PC-3 (cell line): ENCODE measurements around the gene ATG4C. TPM values are rescaled to one million over a fixed set of nuclear protein-coding genes. Genes with fewer than 3 reads are reported as not detected.

Experiments used
- ATAC-seq: fragments of 200-7000 bp; cut with Tn5 transposase; 2 replicates; pipeline ENCODE4 v1.9.1; 2020; ENCODE audit warnings: mild to moderate bottlenecking, moderate library complexity
- BruUV-seq: library from RNA; stranded (reverse); fragments of 400-500 nt; replicated peaks from 2 replicates; lab custom pipeline; 2021; lab: Mats Ljungman, UMichigan
- CTCF ChIA-PET: fragments of 300-600 bp; sonication (Branson Sonifier 250); formaldehyde crosslinking; loops from one replicate; lab custom pipeline; 2022; ENCODE audit warnings: antibody characterized with exemption; lab: Charles Lee
- POLR2A ChIA-PET: fragments of 300-600 bp; sonication (Branson Sonifier 250); formaldehyde crosslinking; loops from one replicate; lab custom pipeline; 2022; ENCODE audit warnings: antibody characterized with exemption; ENCODE audit not compliant: unreplicated experiment; lab: Charles Lee
- DNase-seq: peaks from one replicate; pipeline ENCODE4 v3.0.0-alpha.2; 2015
- H2AFZ ChIP-seq: fragments of 300-600 bp; sonication (generic); 2 replicates; pipeline ENCODE4 v1.6.0; 2016; ENCODE audit warnings: antibody characterized with exemption, low read length
- H3F3A ChIP-seq: fragments of 300-600 bp; sonication (generic); one replicate; pipeline ENCODE4 v1.6.0; 2017; ENCODE audit warnings: antibody characterized with exemption, low read length, control low read depth, mild to moderate bottlenecking; ENCODE audit not compliant: unreplicated experiment
- H3K27ac ChIP-seq: fragments of 300-600 bp; sonication (generic); 2 replicates; pipeline ENCODE4 v1.5.1; 2016; ENCODE audit warnings: mild to moderate bottlenecking, low read length
- H3K27me3 ChIP-seq: fragments of 300-600 bp; sonication (generic); 2 replicates; pipeline ENCODE4 v1.6.1; 2016; ENCODE audit warnings: low read length, mixed read lengths
- H3K36me3 ChIP-seq: fragments of 300-600 bp; sonication (generic); 2 replicates; pipeline ENCODE4 v1.6.1; 2016; ENCODE audit warnings: low read depth, mixed run types, low read length, mixed read lengths
- H3K4me1 ChIP-seq: fragments of 300-600 bp; sonication (generic); 2 replicates; pipeline ENCODE4 v1.5.1; 2016; ENCODE audit warnings: low read length; ENCODE audit not compliant: insufficient read depth
- H3K4me2 ChIP-seq: fragments of 300-600 bp; sonication (generic); 2 replicates; pipeline ENCODE4 v1.6.0; 2016; ENCODE audit warnings: low read length
- H3K4me3 ChIP-seq: fragments of 300-600 bp; sonication (generic); 2 replicates; pipeline ENCODE4 v1.5.1; 2016; ENCODE audit warnings: mild to moderate bottlenecking, low read length, mixed read lengths
- H3K79me2 ChIP-seq: fragments of 300-600 bp; sonication (generic); 2 replicates; pipeline ENCODE4 v1.6.1; 2017; ENCODE audit warnings: low read length, mixed read lengths
- H3K9ac ChIP-seq: fragments of 300-600 bp; sonication (generic); 2 replicates; pipeline ENCODE4 v1.6.0; 2016; ENCODE audit warnings: mild to moderate bottlenecking, low read length
- H3K9me2 ChIP-seq: fragments of 300-600 bp; sonication (generic); replicated peaks from 2 replicates; pipeline ENCODE4 v1.6.1; 2016; ENCODE audit warnings: mixed run types, low read length, mixed read lengths
- H3K9me3 ChIP-seq: fragments of 300-600 bp; sonication (generic); 2 replicates; pipeline ENCODE4 v1.6.1; 2016; ENCODE audit warnings: low read length, mixed read lengths
- H4K20me1 ChIP-seq: fragments of 300-600 bp; sonication (generic); 2 replicates; pipeline ENCODE4 v1.6.1; 2016; ENCODE audit warnings: low read length, mixed read lengths
- CTCF ChIP-seq: fragments of 300-600 bp; sonication (generic); conservative IDR thresholded peaks from 2 replicates; pipeline ENCODE4 v1.5.1; 2017; ENCODE audit warnings: antibody characterized with exemption, low read depth, mild to moderate bottlenecking, low read length
- EZH2 ChIP-seq: fragments of 300-600 bp; sonication (generic); IDR thresholded peaks from one replicate; pipeline ENCODE4 v1.6.1; 2017; ENCODE audit warnings: antibody characterized with exemption, mild to moderate bottlenecking, low read length; ENCODE audit not compliant: unreplicated experiment
- EZH2phosphoT487 ChIP-seq: fragments of 300-600 bp; sonication (generic); IDR thresholded peaks from 2 replicates; pipeline ENCODE4 v1.6.1; 2018; ENCODE audit warnings: mild to moderate bottlenecking, antibody characterized with exemption, low read length, borderline replicate concordance
- intact Hi-C: fragments of 100-400 bp; cut with micrococcal nuclease; formaldehyde crosslinking; loops from 2 replicates; pipeline ENCODE4 v1.9.0; 2023
- total RNA-seq: library from RNA; depleted of rRNA; stranded (reverse); fragments of >200 nt; gene quantifications from 2 replicates; pipeline ENCODE4 v1.2.3, GENCODE V29; 2014

The ATG4C gene
- total RNA-seq, 1 experiment from 2014 or later = 8.8 TPM

- Histone ChIP-seq H3K4me3 (no peak overlapping the region), H3K27ac (no peak overlapping the region), H4K20me1 (no peaks in the 10 kb centered on the region), H3K9me3 (0 out of 2 replicates have a peak, but pooled peaks cover 3% of the 10 kb centered on the region), H3K9ac (no peak overlapping the region), H3K4me1 (peaks cover 6% of the 10 kb centered on the region; the same call in 1 of the 2 replicates), H2AFZ (no peak overlapping the region), H3K9me2 (no peaks in the 10 kb centered on the region), H3K36me3 (no peaks in the 10 kb centered on the region), H3K27me3 (peaks cover 8% of the 10 kb centered on the region; the same call in 1 of the 2 replicates), H3K79me2 (no peaks in the 10 kb centered on the region), H3F3A (no peaks in the 10 kb centered on the region), H3K4me2 (no peak overlapping the region)
- POLR2A ChIA-PET = no interaction called here
- ATAC-seq (peak; percentile 100), DNase-seq (peak; percentile 50)
- CTCF ChIA-PET = no interaction called here
- intact Hi-C loops = no loop called here
- BruUV-seq = no TSS peak
- no peak for TF ChIP-seq EZH2
- TF ChIP-seq EZH2phosphoT487 = no peak
- TF ChIP-seq CTCF = no peak
These were observed 91.7 kb downstream of the ATG4C start for GRCh38 chr1:62875676-62876075.

GRCh38 chr1:62876535-62876934 is 92.6 kb downstream of the ATG4C start:
- no peak overlapping the region for H2AFZ ChIP-seq
- no peak overlapping the region for H3K9ac ChIP-seq
- no peaks in the 10 kb centered on the region for H3K9me2 ChIP-seq
- no peaks in the 10 kb centered on the region for H4K20me1 ChIP-seq
- no TSS peak for BruUV-seq
- no peak overlapping the region for H3K4me3 ChIP-seq
- H3F3A ChIP-seq = no peaks in the 10 kb centered on the region
- ATAC-seq = no peak
- H3K27me3 ChIP-seq = peaks cover 14% of the 10 kb centered on the region
- no peak overlapping the region for H3K27ac ChIP-seq
- no peak for DNase-seq
- H3K79me2 ChIP-seq = no peaks in the 10 kb centered on the region
- ChIA-PET POLR2A (no interaction called here), CTCF (no interaction called here)
- H3K36me3 ChIP-seq = no peaks in the 10 kb centered on the region
- H3K9me3 ChIP-seq = 0 out of 2 replicates have a peak, but pooled peaks cover 3% of the 10 kb centered on the region
- no peak overlapping the region for H3K4me2 ChIP-seq
- TF ChIP-seq CTCF = no peak
- no peak for TF ChIP-seq EZH2phosphoT487
- no peak for TF ChIP-seq EZH2
- H3K4me1 ChIP-seq = peaks cover 6% of the 10 kb centered on the region; the same call in 1 of the 2 replicates
- intact Hi-C loops = no loop called here

- Histone ChIP-seq H3K36me3 (no peaks in the 10 kb centered on the region), H3K4me3 (no peak overlapping the region), H3K4me2 (no peak overlapping the region), H3K4me1 (peaks cover 6% of the 10 kb centered on the region; the same call in 1 of the 2 replicates), H3K27me3 (peaks cover 24% of the 10 kb centered on the region), H3K79me2 (no peaks in the 10 kb centered on the region), H3K9ac (no peak overlapping the region), H3K27ac (no peak overlapping the region), H3F3A (no peaks in the 10 kb centered on the region), H3K9me2 (no peaks in the 10 kb centered on the region), H4K20me1 (no peaks in the 10 kb centered on the region), H2AFZ (no peak overlapping the region), H3K9me3 (0 out of 2 replicates have a peak, but pooled peaks cover 3% of the 10 kb centered on the region)
- no peak for TF ChIP-seq EZH2phosphoT487
- no peak for TF ChIP-seq CTCF
- no peak for TF ChIP-seq EZH2
- CTCF ChIA-PET = no interaction called here
- no TSS peak for BruUV-seq
- ATAC-seq (no peak), DNase-seq (no peak)
- POLR2A ChIA-PET = no interaction called here
- intact Hi-C loops = no loop called here
These were observed 93.6 kb downstream of the ATG4C start for GRCh38 chr1:62877579-62877978.
